Measurements from ENCODE around the gene CBFB.

DNA sequence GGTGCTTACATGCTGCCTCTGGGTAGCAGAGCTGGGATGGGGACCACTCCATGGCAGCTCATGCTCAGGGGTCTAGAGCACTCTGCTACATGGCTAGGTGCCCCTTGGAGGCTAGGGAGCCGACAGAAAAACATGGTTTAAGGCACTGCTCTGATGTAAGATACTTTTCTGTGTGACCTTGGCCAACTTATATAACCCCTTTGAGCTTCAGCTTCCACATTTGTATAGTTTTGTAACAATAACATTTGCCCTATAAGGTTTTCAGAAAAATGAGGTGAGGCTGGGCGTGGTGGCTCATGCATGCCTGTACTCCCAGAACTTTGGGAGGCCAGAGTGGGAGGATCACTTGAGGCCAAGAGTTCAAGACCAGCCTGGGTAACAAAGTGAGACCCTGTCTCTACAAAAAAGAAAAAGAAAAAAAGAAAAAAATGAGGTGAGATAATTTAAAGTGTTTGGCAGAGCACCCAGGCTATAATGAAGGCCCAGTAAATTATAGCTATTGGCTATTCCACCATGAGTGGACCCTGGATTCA lies 37.3 kb upstream of the CBFB start:
- TF ChIP-seq, protein P1, sequence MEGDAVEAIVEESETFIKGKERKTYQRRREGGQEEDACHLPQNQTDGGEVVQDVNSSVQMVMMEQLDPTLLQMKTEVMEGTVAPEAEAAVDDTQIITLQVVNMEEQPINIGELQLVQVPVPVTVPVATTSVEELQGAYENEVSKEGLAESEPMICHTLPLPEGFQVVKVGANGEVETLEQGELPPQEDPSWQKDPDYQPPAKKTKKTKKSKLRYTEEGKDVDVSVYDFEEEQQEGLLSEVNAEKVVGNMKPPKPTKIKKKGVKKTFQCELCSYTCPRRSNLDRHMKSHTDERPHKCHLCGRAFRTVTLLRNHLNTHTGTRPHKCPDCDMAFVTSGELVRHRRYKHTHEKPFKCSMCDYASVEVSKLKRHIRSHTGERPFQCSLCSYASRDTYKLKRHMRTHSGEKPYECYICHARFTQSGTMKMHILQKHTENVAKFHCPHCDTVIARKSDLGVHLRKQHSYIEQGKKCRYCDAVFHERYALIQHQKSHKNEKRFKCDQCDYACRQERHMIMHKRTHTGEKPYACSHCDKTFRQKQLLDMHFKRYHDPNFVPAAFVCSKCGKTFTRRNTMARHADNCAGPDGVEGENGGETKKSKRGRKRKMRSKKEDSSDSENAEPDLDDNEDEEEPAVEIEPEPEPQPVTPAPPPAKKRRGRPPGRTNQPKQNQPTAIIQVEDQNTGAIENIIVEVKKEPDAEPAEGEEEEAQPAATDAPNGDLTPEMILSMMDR (IDR thresholded peaks at IDR 0.05; ENCODE audit: low read length): no peak
- no peak for TF ChIP-seq EZH2 (IDR thresholded peaks at IDR 0.05; ENCODE audit: borderline replicate concordance, low read length)

Data from OCI-LY1 (cell line).